K562 (cell line): Measurements from ENCODE around the gene C18orf32. TPM values are rescaled to one million over a fixed set of nuclear protein-coding genes. Genes with fewer than 3 reads are reported as not detected.
A peak's percentile ranks its signal among the peaks of the same experiment; 100 is the strongest.
"Not testable (repeated sequence)": the region's sequence is repeated elsewhere in the genome, so short reads cannot be mapped to it uniquely, and the experiment has no call there.

Experiments used
- ATAC-seq: fragments of 200-7000 bp; cut with Tn5 transposase; 3 replicates; pipeline ENCODE4 v1.9.1; 2020; ENCODE audit warnings: moderate library complexity
- BruUV-seq: library from RNA; stranded (reverse); fragments of 400-500 nt; replicated peaks from 2 replicates; lab custom pipeline; 2021; lab: Mats Ljungman, UMichigan
- CTCF ChIA-PET: fragments of 300-600 bp; formaldehyde crosslinking; extraction: SDS; loops from one replicate; lab custom pipeline; 2021; ENCODE audit warnings: low intra/inter-chr PET ratio; lab: Yijun Ruan, JAX
- POLR2A ChIA-PET: fragments of 300-600, 350-650 bp; sonication (Branson Sonifier 250); formaldehyde crosslinking; extraction: SDS; loops from one replicate; lab custom pipeline; 2021; ENCODE audit warnings: antibody characterized with exemption, inconsistent platforms; lab: Yijun Ruan, JAX
- DNase-seq, 4 experiments: peaks; one replicate each; pipeline versions ENCODE4 v3.0.0 to v3.0.0-alpha.2; 2011 to 2018; ENCODE audit warnings: low spot score in 3 of 4, mixed read lengths in 3 of 4; ENCODE audit errors: extremely low read depth in 1 of 4
- FAIRE-seq: peaks from 2 replicates; lab custom pipeline; 2011; peaks lifted over from hg19 to GRCh38; lab: Jason Lieb, UNC
- H2AFZ ChIP-seq: 2 replicates; pipeline ENCODE4 v1.6.0; 2011; ENCODE audit warnings: low read depth, low read length, control low read depth, inconsistent platforms
- H3K27ac ChIP-seq: fragments of 200-600 bp; 3 replicates; pipeline ENCODE4 v1.8.0; 2011; ENCODE audit warnings: low read depth, mild to moderate bottlenecking, control low read depth, inconsistent platforms, low read length, moderate library complexity, mixed read lengths; ENCODE audit errors: extremely low read depth
- H3K27me3 ChIP-seq, 2 experiments: fragments of 300-600 bp in 1 of 2; 2 replicates in 1 of 2; 3 replicates in 1 of 2; pipeline versions ENCODE4 v1.6.0 to v1.8.0; 2011; ENCODE audit warnings: inconsistent platforms in 2 of 2, low read length in 2 of 2, mild to moderate bottlenecking in 1 of 2, mixed read lengths in 1 of 2, moderate library complexity in 1 of 2; ENCODE audit not compliant: control insufficient read depth in 2 of 2, insufficient read depth in 2 of 2
- H3K36me3 ChIP-seq: fragments of 300-600 bp; 3 replicates; pipeline ENCODE4 v1.8.0; 2011; ENCODE audit warnings: mild to moderate bottlenecking, low read length, inconsistent platforms; ENCODE audit not compliant: control insufficient read depth, insufficient read depth
- H3K4me1 ChIP-seq, 2 experiments: fragments of 200-600 bp in 1 of 2; replicated peaks in 1 of 2; 2 replicates in 1 of 2; 3 replicates in 1 of 2; pipeline versions ENCODE4 v1.5.1 to v1.8.0; 2011; ENCODE audit warnings: inconsistent platforms in 2 of 2, low read length in 2 of 2, mild to moderate bottlenecking in 1 of 2, mixed read lengths in 1 of 2, moderate library complexity in 1 of 2; ENCODE audit not compliant: control insufficient read depth in 2 of 2, insufficient read depth in 2 of 2
- H3K4me2 ChIP-seq: 2 replicates; pipeline ENCODE4 v1.6.1; 2011; ENCODE audit warnings: low read length, control low read depth, inconsistent platforms, mixed read lengths; ENCODE audit not compliant: insufficient read depth
- H3K4me3 ChIP-seq: fragments of 200-600 bp; sonication (generic), shearing (Covaris generic); 2 replicates; pipeline ENCODE4 v1.5.1; 2016; ENCODE audit warnings: control low read depth, inconsistent platforms
- H3K79me2 ChIP-seq: fragments of 200-600 bp; 3 replicates; pipeline ENCODE4 v1.8.0; 2011; ENCODE audit warnings: low read length, inconsistent platforms; ENCODE audit not compliant: control insufficient read depth, insufficient read depth
- H3K9ac ChIP-seq, 2 experiments: 2 replicates each; pipeline versions ENCODE4 v1.6.0 to v1.6.1; 2011; ENCODE audit warnings: low read depth in 2 of 2, low read length in 2 of 2, control low read depth in 1 of 2, inconsistent platforms in 1 of 2, mild to moderate bottlenecking in 1 of 2, mixed read lengths in 1 of 2; ENCODE audit not compliant: insufficient read depth in 1 of 2
- H3K9me1 ChIP-seq: one replicate; pipeline ENCODE4 v1.6.0; 2011; ENCODE audit warnings: inconsistent platforms, mild to moderate bottlenecking, low read length, moderate library complexity; ENCODE audit not compliant: control insufficient read depth, insufficient read depth
- H3K9me3 ChIP-seq: replicated peaks from 2 replicates; pipeline ENCODE4 v1.5.1; 2011; ENCODE audit warnings: low read depth, low read length, inconsistent platforms; ENCODE audit not compliant: control insufficient read depth, insufficient read depth
- H4K20me1 ChIP-seq: replicated peaks from 2 replicates; pipeline ENCODE4 v1.6.1; 2011; ENCODE audit warnings: low read length, inconsistent platforms, mixed read lengths; ENCODE audit not compliant: control insufficient read depth, insufficient read depth
- CBX1 ChIP-seq: sonication (generic); IDR thresholded peaks from 2 replicates; pipeline ENCODE4 v1.6.1; 2016; ENCODE audit warnings: antibody characterized with exemption, low read depth, mild to moderate bottlenecking
- ZNF134 ChIP-seq: fragments of 250-450 bp; sonication (Bioruptor Pico); conservative IDR thresholded peaks from 2 replicates; pipeline ENCODE4 v1.4.0; 2020
- WGBS: fragments of 100-300 bp; shearing (Covaris generic); methylation state at CpG from one replicate; pipeline ENCODE4 v1.1.6; 2016; ENCODE audit warnings: low coverage, mixed read lengths; ENCODE audit not compliant: insufficient coverage; ENCODE audit errors: missing lambda C conversion rate; 5-methylcytosine and 5-hydroxymethylcytosine counted together
- in situ Hi-C: fragments of 300-500 bp; cut with MboI; formaldehyde crosslinking; loops from 4 replicates; pipeline ENCODE4 v1.15.0; 2018; ENCODE audit warnings: inconsistent platforms, mixed read lengths
- intact Hi-C: fragments of 100-400 bp; cut with micrococcal nuclease; formaldehyde crosslinking; loops from 2 replicates; pipeline ENCODE4 v1.14.2; 2022
- polyA plus RNA-seq, 8 experiments: library from polyadenylated mRNA; depleted of rRNA in 4 of 8; stranded (reverse) in 5 of 8; unstranded in 3 of 8; fragments of >200 nt; fragmentation: Nextera tagmentation in 2 of 8; fragmentation: Illumina TruSeq in 1 of 8; extraction: Ambion mirVana in 2 of 8; extraction: Trizol in 1 of 8; gene quantifications; 2 replicates each; pipeline versions ENCODE4 v1.2.1 to v1.2.3, GENCODE V29; 2011 to 2014; ENCODE audit warnings: inconsistent platforms in 1 of 8, missing spikeins in 1 of 8
- total RNA-seq, 7 experiments: library from RNA; depleted of rRNA in 6 of 7; stranded (reverse); fragments of >200 nt in 6 of 7; fragmentation: Illumina TruSeq in 2 of 7; extraction: Trizol in 2 of 7; gene quantifications; 2 replicates each; pipeline versions ENCODE4 v1.2.1 to v1.2.3, GENCODE V29; 2011 to 2021; ENCODE audit warnings: low replicate concordance in 1 of 7

Gene C18orf32
- total and polyA plus RNA-seq, 9 of the 15 experiments (the other 6 are each of a cell fraction or from before 2014, with no cell fraction given) = 8.5 to 35.0 (median 20.4) TPM

DNA sequence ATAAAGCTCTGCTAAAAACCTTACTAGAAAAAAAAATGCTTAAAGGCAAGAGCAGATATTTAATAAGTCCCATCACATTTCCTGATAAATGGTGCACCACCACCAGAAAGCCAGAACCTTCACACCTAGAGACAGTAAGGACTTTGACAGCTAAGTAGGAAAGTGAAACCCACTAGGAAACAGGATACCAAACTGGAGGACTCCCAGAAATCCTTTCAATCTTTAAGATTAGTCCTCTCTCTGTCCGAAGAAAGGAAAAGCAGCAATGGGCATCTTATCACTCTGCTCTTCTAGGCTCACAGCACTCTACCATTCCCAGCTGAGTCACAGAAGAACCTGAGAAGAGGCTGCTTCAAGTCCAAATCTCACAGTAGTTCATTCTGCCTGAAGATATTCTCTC lies 30.2 kb downstream of the C18orf32 start:
- H3K36me3 ChIP-seq = peaks cover 3% of the 10 kb centered on the region; the same call in 2 of the 3 replicates
- WGBS = 0% methylated on average over 1 of the region's 1 CpG
- in situ Hi-C loops (no loop called here), intact Hi-C loops (no loop called here)
- no peak overlapping the region for H3K4me2 ChIP-seq
- no TSS peak for BruUV-seq
- H3K9ac ChIP-seq = no peak overlapping the region
- H3K27me3 ChIP-seq = no peaks in the 10 kb centered on the region
- peaks cover 4 to 9% of the 10 kb centered on the region in 2 experiments; a peak in 4 of 5 replicates for H3K4me1 ChIP-seq
- POLR2A ChIA-PET = interaction anchor here (0.7 kb wide), 1 partner anchor 39 kb away, joined by 3 read pairs; no protein-coding TSS in a partner anchor
- H3K9me1 ChIP-seq = no peaks in the 10 kb centered on the region
- 0 out of 2 replicates have a peak, but pooled peaks cover 2% of the 10 kb centered on the region for H3K9me3 ChIP-seq
- no peaks in the 10 kb centered on the region for H4K20me1 ChIP-seq
- CTCF ChIA-PET = no interaction called here
- H3K27ac ChIP-seq = no peak overlapping the region
- ATAC-seq (no peak), FAIRE-seq (peak; percentile 19), DNase-seq (peak in 1 of 4 experiments; percentile 21)
- TF ChIP-seq CBX1 (no peak), ZNF134 (0 out of 2 replicates have a peak, but pooled peaks have one; percentile 27)
- H3K4me3 ChIP-seq = no peak overlapping the region
- no peak overlapping the region for H2AFZ ChIP-seq
- peaks cover 48% of the 10 kb centered on the region for H3K79me2 ChIP-seq

DNA sequence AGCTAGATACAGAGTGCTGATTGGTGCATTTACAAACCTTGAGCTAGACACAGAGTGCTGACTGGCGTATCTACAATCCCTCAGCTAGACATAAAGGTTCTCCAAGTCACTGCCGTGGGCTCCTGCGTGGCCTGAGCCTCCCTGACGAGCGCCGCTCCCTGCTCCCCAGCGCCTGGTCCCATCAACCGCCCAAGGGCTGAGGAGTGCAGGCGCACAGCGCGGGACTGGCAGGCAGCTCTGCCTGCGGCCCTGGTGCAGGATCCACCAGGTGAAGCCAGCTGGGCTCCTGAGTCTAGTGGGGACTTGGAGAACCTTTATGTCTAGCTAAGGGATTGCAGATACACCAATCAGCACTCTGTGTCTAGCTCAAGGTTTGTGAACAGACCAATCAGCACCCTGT lies 34.5 kb downstream of the C18orf32 start:
- H3K9me1 ChIP-seq, H2AFZ ChIP-seq, intact Hi-C loops, H3K4me2 ChIP-seq, H3K27ac ChIP-seq, H3K4me3 ChIP-seq, POLR2A ChIA-PET, in situ Hi-C loops, H3K9ac ChIP-seq, H3K9me3 ChIP-seq, H4K20me1 ChIP-seq, DNase-seq, H3K36me3 ChIP-seq, H3K4me1 ChIP-seq, BruUV-seq, ATAC-seq, FAIRE-seq, H3K27me3 ChIP-seq, CTCF ChIA-PET: not testable (repeated sequence)
- peaks cover 22% of the 10 kb centered on the region for H3K79me2 ChIP-seq
- no CpG with 5 or more reads among the region's 12 CpGs for WGBS
